Measurements from ENCODE around the gene XXYLT1.

Gene XXYLT1

DNA sequence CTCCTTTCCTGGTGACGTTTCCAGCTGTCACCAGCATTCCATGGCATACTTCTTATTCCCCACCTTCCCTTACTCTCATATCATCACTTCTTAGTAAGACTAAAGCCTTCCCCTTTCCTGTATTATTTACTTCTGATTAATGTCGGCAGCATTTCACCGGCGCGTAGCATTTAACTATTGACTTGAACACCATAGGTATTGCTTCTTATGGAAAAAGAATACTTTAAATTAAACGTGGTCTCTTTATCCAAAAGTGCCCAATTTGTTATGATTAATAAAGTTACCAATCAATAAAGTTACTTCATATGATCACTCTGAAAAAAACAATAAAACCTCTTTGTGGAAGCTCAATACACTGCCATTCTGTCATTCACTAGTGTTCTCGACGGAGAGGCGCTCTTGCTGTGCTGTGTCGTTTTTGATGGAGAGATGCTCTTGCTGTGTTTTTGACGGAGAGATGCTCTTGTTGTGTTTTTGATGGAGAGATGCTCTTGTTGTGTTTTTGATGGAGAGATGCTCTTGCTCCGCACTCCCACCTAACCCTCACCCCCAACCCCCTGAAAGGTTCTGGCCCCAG is 165.0 kb downstream of the XXYLT1 start:
- in situ Hi-C loops (cut with HindIII; ENCODE audit: low sequenced_read_pairs) = no loop called here

DNA sequence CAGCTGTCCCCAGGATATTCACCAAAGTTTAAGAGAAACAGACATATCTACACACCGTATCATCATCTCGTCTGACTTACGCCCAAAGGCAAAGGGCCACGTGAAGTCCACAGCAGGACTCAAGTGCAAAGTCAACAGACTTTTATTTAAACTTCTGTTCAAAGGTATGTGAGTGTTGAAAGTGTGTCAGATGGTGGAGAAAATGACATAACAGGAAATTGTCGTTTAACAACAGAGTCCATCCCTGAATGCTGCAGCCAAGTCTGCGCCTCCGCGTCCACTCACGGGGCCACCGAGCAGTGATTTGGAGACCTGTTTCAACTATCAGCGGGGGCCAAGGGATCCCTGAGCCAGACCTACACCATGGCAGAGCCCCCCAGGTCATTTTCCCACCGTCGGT is 165.6 kb downstream of the XXYLT1 start:
- in situ Hi-C loops (cut with HindIII; ENCODE audit: low sequenced_read_pairs) = no loop called here

DNA sequence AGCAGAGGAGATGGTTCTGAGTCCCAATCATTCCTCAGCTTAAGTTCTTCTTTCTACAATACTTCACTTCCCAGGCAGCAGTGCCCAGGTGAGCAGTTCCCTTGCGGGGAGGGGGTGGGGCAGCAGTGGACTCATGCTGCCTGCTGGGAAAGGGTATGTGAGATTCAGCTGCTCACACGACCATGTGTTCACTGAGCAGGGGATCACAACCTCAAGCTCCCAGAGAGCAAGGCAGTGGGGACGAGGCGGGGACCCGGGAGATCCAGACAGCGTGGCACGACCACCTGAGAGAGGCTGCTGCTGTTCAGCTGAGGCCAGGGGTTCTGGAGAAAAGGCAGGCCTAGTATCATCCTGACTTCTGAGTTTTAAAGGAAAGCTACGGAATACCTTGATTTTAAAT is 166.6 kb downstream of the XXYLT1 start:
- in situ Hi-C loops (cut with HindIII; ENCODE audit: low sequenced_read_pairs) = no loop called here

DNA sequence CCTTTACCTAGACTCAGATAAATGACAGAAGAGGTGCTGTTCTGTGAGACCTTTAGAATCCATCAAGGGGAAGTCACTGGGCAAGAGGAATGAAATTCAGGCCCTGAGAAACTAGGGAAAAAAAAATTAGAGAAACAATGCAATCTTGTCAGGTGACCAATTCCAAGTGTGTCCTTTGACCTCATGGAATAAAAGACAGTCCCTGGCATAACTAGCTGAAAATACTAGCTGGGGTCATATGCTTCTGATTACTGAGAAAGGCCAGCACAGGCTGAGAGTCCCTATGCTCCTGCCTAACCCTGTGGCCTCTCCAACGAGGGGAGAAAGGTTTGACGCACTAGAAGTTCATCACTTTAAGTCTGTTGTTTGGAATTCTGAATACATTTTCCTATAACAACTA is 167.3 kb downstream of the XXYLT1 start:
- in situ Hi-C loops (cut with HindIII; ENCODE audit: low sequenced_read_pairs) = no loop called here

DNA sequence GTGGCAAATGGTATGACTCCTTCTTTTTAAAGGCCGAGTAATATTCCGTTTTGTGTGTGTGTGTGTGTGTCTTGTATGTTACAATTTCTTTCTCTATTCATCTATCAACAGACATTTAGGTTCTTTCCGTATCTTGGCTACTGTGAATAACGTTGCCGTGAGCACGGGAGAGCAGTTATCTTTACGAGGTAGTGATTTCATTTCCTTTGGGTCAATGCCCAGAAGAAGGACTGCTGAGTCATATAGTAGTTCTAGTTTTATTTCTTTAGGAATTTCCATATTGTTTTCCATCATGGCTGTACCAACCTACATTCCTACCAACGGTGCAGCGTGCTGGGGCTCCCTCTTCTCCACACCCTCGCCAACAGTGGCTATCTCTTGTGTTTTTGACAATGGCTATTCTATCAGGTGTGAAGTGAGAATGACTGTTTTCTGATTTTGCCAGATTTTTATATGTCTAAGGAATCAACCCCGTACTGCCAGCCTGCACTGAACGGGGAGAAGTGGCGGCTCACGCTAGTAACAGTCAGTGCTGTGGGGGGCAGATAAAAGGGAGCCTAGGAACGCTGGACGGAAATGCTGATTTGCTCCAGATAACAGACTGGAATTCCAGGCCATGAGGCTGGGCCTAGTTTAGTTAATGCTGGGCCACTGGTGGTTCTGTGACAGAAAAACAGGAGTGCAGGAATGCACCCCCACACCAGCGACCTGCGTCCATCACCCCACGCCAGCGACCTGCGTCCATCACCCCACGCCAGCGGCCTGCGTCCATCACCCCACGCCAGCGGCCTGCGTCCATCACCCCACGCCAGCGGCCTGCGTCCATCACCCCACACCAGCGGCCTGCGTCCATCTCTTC is 168.1 kb downstream of the XXYLT1 start:
- in situ Hi-C loops (cut with HindIII; ENCODE audit: low sequenced_read_pairs) = no loop called here

DNA sequence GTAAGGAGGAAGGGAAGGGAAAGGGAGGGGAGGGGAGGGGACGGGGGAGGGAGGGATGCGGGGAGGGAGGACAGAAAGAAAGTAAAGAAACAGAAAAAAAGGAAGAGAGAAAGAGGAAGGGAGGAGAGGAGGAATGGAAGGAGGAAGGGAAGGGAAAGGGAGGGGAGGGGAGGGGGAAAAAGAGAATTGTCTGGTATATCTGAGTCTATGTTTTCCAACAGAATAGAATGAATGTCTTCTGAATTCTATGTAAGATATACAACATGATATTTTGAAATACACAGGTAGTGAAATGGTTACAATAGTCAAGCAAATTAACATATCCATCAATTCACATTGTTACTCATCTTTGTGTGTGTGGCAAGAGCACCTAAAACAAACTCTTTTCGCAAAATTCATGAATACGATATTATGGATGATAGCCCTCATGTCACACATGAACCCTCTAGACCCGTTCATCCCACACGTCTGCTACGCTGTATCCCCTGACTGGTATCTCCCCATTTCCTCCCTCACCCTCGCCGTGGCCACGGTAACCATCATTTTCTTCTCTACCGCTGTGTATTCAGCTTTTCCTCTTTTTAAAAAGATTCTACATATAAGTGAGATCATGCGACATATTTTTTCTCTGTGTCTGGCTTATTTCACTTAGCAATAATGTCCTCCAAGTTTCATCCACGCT is 168.9 kb downstream of the XXYLT1 start:
- in situ Hi-C loops (cut with HindIII; ENCODE audit: low sequenced_read_pairs) = no loop called here

DNA sequence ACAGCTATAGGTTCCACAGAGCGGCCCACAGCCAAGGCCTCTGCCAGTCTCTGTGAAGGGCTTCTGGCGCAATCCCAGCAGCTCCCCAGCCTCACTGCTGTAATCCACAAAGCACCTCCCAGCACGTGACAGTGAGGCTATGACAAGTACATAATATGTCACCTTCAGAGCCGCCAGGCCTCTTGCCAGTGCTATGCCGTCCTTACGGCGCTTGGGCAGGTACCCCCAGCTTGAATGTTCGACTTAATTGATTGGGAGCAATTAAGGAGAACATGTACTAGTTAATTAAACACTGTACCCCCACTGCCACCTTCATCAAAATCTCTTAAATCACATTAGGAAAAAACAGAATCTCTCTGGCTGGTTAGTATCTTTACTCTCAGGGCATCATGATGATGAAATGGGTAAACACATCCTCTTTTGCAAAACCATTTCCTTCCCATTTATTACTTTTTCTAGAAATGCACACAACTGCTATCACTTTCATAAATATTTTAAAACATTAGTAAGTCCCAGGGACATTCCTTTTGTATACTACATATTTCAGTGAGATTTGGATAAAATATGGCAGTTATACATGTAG is 169.9 kb downstream of the XXYLT1 start:
- in situ Hi-C loops (cut with HindIII; ENCODE audit: low sequenced_read_pairs) = no loop called here

DNA sequence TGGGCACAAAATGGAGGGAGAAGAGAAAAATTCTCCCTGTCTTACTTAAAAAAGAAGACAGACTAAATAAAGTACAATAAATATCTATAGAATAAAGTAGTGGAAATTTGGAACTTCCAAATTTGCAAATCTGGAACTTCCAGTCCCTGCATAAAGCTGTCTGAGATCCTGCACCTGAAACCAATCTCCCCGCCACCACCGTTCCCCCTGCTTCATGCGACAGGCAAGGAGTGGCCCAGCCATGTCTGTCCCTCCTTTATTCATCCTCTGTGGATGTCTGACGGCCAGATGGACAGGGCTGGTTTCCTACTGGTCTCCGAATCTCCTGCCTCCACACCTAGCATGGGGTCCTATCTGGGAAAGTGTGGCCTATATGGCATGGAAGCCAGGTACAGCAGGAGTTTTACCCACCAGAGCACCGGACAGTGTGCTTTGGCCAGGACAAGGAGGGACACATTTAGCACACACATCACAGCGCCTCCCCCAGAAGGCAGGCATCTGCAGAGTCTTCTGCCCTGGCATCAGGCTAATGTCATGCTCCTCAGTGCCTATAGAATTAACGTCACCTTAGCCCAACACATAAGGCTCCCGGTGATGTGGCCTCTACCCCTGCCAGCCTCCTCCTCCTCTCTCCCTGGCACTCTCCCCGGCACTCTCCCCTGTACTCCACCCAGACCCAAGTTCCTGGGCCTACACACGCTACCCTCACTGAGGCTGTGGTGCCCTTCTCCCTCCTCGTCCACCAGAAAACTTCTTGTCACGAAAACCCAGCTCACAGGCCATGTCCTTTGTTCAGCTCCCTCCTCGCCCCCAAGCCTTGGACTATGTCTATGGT is 170.8 kb downstream of the XXYLT1 start:
- in situ Hi-C loops (cut with HindIII; ENCODE audit: low sequenced_read_pairs) = no loop called here

DNA sequence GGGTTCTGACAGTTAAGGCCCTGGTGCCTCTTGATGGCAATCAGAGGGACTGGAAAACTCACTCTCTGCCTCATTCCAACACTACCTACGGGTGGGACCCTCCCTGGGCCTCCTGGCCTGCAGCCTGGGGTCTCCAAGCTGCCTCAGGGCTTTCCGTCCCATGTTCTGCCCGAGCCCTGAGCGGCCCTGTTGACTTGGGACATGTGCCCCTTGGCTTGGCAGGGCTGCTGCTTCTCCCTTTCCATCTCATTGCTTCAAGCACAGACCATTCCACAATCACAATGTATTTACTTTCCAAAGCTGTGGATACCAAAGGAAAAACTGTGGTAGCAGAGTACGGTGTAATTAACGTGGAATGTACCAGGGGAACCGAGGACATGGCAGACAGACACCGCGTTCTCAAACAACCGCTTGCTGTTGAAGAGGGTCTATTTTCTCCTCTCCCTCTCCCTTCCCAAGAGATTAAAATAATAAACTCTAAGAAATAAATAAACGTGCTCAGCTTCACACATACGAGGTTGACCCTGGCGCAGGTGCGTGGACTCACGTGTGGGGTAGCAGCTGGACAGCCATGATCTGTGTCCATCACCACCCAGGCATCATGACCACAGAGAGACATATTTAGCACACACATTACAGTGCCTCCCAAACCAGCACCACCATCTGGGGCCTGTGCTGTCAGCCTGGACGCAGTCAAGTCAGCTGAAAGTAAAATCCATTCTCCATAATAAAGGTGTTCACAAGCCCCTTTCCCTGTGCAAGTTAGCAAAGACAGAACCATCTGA is 172.0 kb downstream of the XXYLT1 start:
- in situ Hi-C loops (cut with HindIII; ENCODE audit: low sequenced_read_pairs) = no loop called here

DNA sequence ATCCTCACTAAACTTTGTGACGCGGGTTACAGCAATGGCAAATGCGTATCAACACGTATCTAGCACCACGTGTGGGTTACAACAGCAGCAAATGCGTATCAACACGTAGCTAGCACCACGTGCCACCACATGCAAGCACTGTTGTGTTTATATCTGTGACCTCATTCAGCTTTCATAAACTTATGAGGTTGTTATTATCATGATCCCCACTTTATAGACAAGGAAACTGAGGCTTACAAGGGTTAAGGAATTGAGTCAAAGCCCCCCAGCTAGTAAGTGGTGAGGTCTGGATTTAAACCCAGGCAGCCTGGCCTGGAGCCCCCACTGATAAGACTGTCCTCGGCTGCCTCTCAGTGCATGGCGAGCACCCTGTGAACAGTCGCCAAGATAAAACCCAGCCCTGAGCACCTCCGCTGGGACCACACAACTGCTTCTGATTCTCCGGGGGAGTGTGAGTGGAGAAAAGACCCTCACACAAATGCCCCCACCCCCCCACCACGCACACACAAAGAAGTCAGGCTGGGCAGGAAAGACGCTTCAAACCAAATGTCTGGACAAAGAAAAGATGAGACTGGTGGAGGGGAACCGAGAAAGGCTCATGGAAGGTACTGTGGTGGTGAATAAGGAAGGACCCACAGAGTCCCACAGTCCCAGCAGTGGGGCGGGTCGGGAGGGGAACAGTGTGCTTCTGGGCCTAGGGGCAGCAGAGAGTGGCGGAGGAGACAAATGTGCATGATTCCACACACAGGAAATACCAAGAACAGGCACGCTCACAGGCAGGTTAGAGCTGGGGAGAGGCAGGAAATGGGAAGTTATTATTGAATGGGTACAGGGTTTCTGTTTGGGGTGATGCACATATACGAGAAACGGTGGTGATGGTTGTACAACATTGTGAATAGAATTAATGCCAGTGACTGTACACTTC is 173.4 kb downstream of the XXYLT1 start:
- in situ Hi-C loops (cut with HindIII; ENCODE audit: low sequenced_read_pairs) = no loop called here

DNA sequence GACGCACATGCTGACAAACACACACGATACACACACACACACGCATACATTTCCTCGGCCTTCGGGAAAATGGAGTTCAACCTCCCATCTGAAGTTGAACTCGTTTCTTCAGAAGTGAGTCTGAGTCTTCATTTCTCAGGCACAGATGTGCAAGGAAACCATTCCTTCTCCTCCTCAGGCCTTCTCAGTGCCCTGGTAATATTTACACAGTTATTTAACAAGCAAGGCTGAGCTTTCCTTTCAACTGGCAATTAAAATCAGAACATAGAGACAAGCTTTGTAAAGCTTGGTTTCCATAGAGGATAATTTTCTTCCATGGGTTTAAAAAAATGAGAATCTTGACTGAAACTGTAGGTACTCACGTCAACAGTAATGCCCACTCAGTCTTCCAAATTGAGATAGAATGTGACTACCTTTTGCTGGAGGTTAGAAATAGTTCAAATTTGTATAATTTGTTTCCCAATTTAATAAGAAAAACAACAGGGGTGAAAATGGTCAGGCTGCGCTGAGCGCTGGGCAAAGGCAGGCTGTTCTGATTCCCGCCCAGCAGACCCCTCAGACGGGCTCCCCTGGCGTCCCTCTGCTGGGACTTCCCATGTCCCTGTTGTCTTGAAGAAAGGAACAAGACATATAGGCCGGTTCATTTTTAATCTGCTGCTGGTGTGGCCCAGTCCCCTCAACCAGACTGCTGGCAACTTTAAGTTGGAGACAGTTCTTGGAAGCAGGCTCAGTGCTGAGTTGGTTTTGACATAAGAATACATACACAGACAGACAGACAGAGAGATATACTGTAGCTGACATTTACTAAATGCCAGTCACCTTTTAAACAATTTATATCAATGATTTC is 174.3 kb downstream of the XXYLT1 start:
- in situ Hi-C loops (cut with HindIII; ENCODE audit: low sequenced_read_pairs) = no loop called here

DNA sequence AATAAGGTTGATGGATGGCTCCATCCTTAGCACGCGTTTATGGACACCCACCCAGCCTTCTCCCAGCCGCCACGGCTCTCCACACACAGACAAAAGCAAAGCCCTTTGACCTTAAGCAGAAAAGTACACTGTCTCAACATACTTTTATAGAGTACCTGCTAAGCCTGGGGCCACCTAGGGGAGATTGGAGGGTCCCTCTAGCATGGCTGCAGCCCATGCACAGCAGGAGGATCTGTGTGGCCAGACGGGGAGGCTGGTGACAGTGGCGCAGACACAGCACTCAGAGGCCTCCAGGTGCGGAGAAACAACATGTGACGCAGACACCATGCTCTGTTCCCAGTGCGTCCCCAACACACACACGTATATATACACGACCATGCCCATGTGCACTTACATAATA is 174.9 kb downstream of the XXYLT1 start:
- in situ Hi-C loops (cut with HindIII; ENCODE audit: low sequenced_read_pairs) = no loop called here

DNA sequence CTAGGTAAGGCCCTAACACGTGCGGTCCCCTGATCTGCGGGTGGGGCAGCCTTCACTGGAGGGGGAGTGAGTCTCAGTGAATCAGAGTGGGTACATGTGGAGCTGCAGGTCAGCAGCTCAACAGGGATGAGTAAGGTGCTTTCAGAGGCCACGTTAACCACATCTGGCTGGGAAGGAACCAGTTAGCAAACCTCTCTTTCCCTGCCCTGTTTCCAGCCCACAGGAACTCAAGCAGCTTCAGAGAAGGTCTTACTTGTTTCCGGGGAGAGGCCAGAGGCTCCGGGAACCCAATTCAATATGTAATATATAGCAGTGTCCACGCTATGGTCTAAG is 175.3 kb downstream of the XXYLT1 start:
- in situ Hi-C loops (cut with HindIII; ENCODE audit: low sequenced_read_pairs) = no loop called here

DNA sequence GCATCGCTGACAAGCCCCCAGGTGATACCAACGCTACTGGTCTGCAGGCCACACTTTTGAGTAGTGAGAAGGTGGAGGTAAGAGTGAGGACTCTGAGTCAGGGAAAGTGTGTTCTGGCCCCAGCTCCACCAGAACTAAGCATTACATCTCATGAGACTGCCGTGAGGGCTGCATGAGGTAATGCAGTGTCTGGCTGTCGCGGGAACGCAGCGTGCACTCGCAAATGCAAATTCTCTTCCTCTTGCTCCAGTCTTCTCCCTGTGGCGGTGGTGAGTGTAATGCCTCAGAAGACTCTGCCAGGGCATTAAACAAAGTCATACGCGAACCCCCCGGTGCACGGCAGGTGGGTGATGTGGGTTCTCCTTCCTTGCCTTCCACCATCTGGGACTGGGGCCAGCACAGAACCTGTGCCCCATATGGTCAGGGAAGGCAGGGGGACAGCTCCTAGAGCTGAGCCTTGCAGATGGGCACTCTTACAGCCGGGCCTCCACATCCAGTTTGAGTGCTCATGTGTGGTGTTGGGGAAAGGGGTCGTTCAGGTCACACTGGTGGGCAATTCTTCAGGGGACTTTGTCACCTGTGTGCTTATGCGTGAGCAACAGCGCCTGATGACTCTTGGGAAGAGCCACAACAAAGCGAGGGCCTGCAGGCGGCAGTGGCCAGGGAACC is 175.8 kb downstream of the XXYLT1 start:
- in situ Hi-C loops (cut with HindIII; ENCODE audit: low sequenced_read_pairs) = no loop called here

DNA sequence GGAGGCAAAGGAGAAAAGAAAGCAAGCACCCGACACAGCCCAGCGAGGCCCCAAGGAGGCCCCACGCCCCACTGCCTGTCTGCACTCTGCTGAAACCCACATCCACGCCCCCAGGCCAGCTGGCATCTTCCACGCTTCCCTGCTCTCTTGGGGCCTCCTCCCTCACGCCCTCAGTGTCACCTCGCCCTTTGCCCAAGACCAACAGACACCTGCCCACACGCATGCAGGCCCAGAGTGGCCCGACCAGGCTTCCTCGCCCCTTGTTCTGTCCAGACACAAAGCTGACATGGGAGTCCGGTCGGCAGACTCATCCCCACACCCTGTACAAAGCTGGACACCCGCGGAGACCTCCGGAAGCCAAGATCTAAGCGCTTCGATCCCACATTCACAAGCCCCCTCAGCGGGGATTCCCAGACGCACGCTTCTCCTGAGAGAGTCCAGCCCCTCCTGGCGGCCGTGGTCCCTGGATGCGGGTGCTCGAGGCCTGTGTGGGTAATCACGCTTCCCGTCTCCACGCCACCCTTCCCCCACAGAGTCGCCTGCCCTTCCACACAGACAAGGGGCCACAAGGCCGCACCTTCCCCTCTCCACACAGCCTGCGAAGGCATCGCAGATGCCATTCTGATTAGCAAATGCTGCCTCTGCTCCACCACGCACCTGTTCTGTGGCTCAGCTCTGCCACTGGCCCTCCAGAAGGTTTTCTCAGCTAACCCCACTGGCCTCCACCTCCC is 176.6 kb downstream of the XXYLT1 start:
- in situ Hi-C loops (cut with HindIII; ENCODE audit: low sequenced_read_pairs) = no loop called here

DNA sequence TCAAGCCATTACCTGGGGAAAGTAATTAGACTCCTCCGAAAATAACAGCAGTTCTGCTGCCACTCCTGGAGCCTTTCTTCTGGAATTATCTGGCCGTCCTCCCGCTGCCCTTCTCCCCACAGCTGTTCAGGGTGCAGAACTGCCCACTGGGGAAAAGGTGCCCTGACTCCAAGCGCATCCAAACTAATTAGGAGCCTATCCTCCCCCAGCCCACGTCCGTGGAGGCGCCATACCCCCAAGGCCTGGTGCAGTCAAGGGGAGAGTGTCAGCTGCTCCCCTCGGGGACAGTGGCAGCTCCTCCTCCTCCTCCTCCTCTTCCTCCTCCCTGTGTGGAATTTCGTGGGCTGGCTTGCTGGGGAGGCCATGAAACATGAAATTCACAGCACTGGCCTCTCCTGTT is 177.2 kb downstream of the XXYLT1 start:
- in situ Hi-C loops (cut with HindIII; ENCODE audit: low sequenced_read_pairs) = no loop called here

Measured in endothelial cell of hepatic sinusoid (primary cell).